CD8-positive, alpha-beta memory T cell (primary cell): ENCODE results near the gene CTIF. TPM values are rescaled to one million over a fixed set of nuclear protein-coding genes. Genes with fewer than 3 reads are reported as not detected.

Experiments
- CTCF ChIA-PET: fragments of 350-600 bp; sonication (Branson Sonifier 250); formaldehyde crosslinking; loops from one replicate; lab custom pipeline; 2021; ENCODE audit warnings: antibody characterized with exemption; lab: Charles Lee
- POLR2A ChIA-PET: fragments of 350-600 bp; sonication (Branson Sonifier 250); formaldehyde crosslinking; loops from one replicate; lab custom pipeline; 2021; ENCODE audit warnings: antibody characterized with exemption; lab: Charles Lee
- DNase-seq, 5 donors: peaks; one replicate each; pipeline versions ENCODE4 v3.0.0 to v3.0.0-alpha.2; 2020 to 2022; ENCODE audit warnings: mixed read lengths in 1 of 5
- H3K27ac ChIP-seq: one replicate; pipeline ENCODE4 v1.7.0; 2013; ENCODE audit warnings: low read depth, mild to moderate bottlenecking, low read length, moderate library complexity
- H3K27me3 ChIP-seq: 2 replicates; pipeline ENCODE4 v1.7.0; 2013; ENCODE audit warnings: low read length, mild to moderate bottlenecking; ENCODE audit not compliant: insufficient read depth, poor library complexity, severe bottlenecking
- H3K36me3 ChIP-seq: 2 replicates; pipeline ENCODE4 v1.7.0; 2013; ENCODE audit warnings: mild to moderate bottlenecking, low read length, moderate library complexity; ENCODE audit not compliant: insufficient read depth
- H3K4me1 ChIP-seq: 2 replicates; pipeline ENCODE4 v1.7.0; 2013; ENCODE audit warnings: mild to moderate bottlenecking, low read length, moderate library complexity; ENCODE audit not compliant: insufficient read depth
- H3K4me3 ChIP-seq: 2 replicates; pipeline ENCODE4 v1.7.0; 2013; ENCODE audit warnings: mild to moderate bottlenecking, low read length
- H3K9me3 ChIP-seq: 2 replicates; pipeline ENCODE4 v1.7.0; 2013; ENCODE audit warnings: mild to moderate bottlenecking, low read length
- H3K27ac Mint-ChIP-seq, 8 donors: one replicate each; pipeline ENCODE4 v1.8.0; 2020 to 2021; ENCODE audit warnings: mixed read lengths in 8 of 8, mild to moderate bottlenecking in 6 of 8, inconsistent platforms in 3 of 8, moderate library complexity in 3 of 8
- H3K27me3 Mint-ChIP-seq, 2 donors: one replicate each; pipeline ENCODE4 v1.8.0; 2020 to 2021; ENCODE audit warnings: mixed read lengths in 2 of 2, mild to moderate bottlenecking in 1 of 2, moderate library complexity in 1 of 2
- H3K36me3 Mint-ChIP-seq, 3 donors: one replicate each; pipeline ENCODE4 v1.8.0; 2020 to 2021; ENCODE audit warnings: mixed read lengths in 3 of 3, inconsistent platforms in 1 of 3, mild to moderate bottlenecking in 1 of 3
- H3K4me1 Mint-ChIP-seq, 3 donors: one replicate each; pipeline ENCODE4 v1.8.0; 2020 to 2021; ENCODE audit warnings: mixed read lengths in 3 of 3, inconsistent platforms in 1 of 3, mild to moderate bottlenecking in 1 of 3
- H3K4me3 Mint-ChIP-seq, 7 donors: one replicate each; pipeline ENCODE4 v1.8.0; 2020 to 2021; ENCODE audit warnings: mixed read lengths in 7 of 7, mild to moderate bottlenecking in 6 of 7, moderate library complexity in 4 of 7, inconsistent platforms in 2 of 7
- H3K9me3 Mint-ChIP-seq, 5 donors: one replicate each; pipeline ENCODE4 v1.8.0; 2020 to 2022; ENCODE audit warnings: mixed read lengths in 5 of 5, mild to moderate bottlenecking in 3 of 5, moderate library complexity in 2 of 5, inconsistent platforms in 1 of 5
- polyA plus RNA-seq: library from polyadenylated mRNA; unstranded; fragments of 300-500 nt; fragmentation: Illumina TruSeq; gene quantifications from one replicate; pipeline ENCODE4 v1.2.3, GENCODE V29; 2021
- total RNA-seq, 2 experiments: library from RNA; stranded (reverse); gene quantifications; one replicate each; pipeline ENCODE4 v1.2.3, GENCODE V29; 2021

The CTIF gene
- total and polyA plus RNA-seq, 3 experiments from 2014 or later, result 0.89 to 4.8 (median 4.2) TPM

DNA sequence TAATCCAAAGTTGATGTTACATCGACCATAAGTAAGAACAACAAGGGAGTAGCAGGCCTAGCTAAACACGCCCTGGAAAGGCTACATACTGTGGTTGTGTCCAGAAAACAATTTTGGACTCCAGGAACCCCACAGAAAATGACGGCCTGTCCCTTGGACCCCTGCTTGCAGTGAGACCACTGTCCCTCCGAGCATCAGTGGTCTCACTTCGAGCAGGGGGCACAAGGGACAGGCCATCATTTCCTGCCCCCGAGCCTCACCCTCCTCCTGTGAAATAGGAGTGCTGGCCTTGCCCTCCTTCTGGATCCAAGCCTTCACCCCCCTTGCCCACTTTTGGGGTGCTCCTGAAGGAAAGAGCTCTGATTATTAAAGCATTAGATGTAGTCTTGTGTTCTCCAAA, 144.4 kb downstream of the CTIF start:
- ChIA-PET CTCF (no interaction called here), POLR2A (no interaction called here)
- no peak overlapping the region for H3K27ac ChIP-seq
- H3K36me3 ChIP-seq, result no peaks in the 10 kb centered on the region
- H3K9me3 Mint-ChIP-seq, result no peaks in the 10 kb centered on the region
- H3K27me3 Mint-ChIP-seq, result no peaks in the 10 kb centered on the region
- no peak overlapping the region for H3K4me3 Mint-ChIP-seq
- H3K9me3 ChIP-seq, result no peaks in the 10 kb centered on the region
- no peaks in the 10 kb centered on the region for H3K27me3 ChIP-seq
- no peaks in the 10 kb centered on the region for H3K4me1 Mint-ChIP-seq
- DNase-seq, result no peak
- H3K27ac Mint-ChIP-seq, result no peak overlapping the region
- no peak overlapping the region for H3K4me3 ChIP-seq
- H3K4me1 ChIP-seq, result no peaks in the 10 kb centered on the region
- H3K36me3 Mint-ChIP-seq, result peaks cover 0 to 3% (median 0%) of the 10 kb centered on the region in 3 donors

DNA sequence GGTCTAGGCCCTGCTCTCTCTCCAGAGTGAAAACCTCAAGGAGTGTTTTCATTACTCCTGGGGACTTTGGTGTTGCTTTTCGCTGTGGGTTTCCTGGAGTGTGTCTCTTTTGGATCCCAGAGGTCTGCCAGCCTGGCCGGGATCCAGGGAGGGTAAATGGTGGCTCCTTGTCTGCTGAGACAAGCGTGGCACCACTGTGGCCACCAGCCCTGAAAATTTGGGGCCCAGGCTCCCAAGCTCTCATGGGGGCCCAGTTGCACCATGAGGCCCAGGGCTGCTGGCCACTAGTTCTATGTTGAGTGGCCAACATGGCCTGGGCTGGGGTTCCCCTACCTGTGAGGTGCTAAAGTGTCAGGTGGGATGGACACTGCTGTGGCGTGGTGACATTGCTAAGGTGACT, 144.8 kb downstream of the CTIF start:
- ChIA-PET POLR2A (no interaction called here), CTCF (no interaction called here)
- Mint-ChIP-seq H3K36me3 (peaks cover 0 to 3% (median 0%) of the 10 kb centered on the region in 3 donors), H3K9me3 (no peaks in the 10 kb centered on the region), H3K4me3 (no peak overlapping the region), H3K4me1 (no peaks in the 10 kb centered on the region), H3K27ac (no peak overlapping the region), H3K27me3 (no peaks in the 10 kb centered on the region)
- DNase-seq, result no peak
- H3K9me3 ChIP-seq, result no peaks in the 10 kb centered on the region
- H3K4me1 ChIP-seq, result no peaks in the 10 kb centered on the region
- no peaks in the 10 kb centered on the region for H3K36me3 ChIP-seq
- H3K4me3 ChIP-seq, result no peak overlapping the region
- H3K27ac ChIP-seq, result no peak overlapping the region
- H3K27me3 ChIP-seq, result no peaks in the 10 kb centered on the region

DNA sequence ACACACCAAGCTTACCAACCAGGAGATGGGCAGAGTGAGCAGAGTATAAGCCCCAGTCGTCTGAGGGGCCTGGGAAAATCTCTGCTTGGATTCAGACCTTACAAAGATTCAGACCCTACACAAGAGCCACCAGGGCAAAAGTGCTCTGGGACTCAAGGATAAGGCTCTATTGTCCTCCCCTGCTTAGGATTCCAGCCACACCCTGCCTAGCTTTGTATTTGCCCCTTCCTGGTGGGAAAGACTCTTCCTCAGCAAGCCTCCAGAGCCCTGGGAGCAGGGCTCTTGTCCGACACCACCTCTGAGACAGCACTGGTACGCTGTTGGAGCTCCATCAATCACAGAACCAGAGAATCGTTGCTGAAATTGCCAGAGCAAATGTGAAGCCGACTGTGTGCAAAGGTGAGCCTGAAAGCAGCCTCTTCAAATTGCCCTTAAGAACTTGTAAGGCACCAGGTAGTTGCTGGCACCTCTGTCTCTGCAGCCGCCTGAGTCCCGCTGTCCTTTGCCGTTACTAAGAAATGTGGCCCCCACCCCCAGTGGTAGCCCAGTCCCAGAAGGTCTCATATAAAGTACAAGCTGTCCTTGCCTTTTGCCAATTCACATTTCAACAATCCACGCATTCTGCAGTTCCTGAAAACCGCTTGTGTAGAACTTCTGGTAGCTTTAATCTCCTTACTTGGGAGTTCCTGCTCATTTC, 148.7 kb downstream of the CTIF start:
- Mint-ChIP-seq H3K36me3 (peaks cover 0 to 2% (median 0%) of the 10 kb centered on the region in 3 donors), H3K9me3 (no peaks in the 10 kb centered on the region), H3K4me3 (no peak overlapping the region), H3K27ac (no peak overlapping the region), H3K27me3 (no peaks in the 10 kb centered on the region), H3K4me1 (no peaks in the 10 kb centered on the region)
- no peak overlapping the region for H3K27ac ChIP-seq
- H3K27me3 ChIP-seq, result no peaks in the 10 kb centered on the region
- ChIA-PET POLR2A (no interaction called here), CTCF (no interaction called here)
- H3K4me1 ChIP-seq, result no peaks in the 10 kb centered on the region
- no peak overlapping the region for H3K4me3 ChIP-seq
- no peaks in the 10 kb centered on the region for H3K9me3 ChIP-seq
- no peak for DNase-seq
- H3K36me3 ChIP-seq, result no peaks in the 10 kb centered on the region

DNA sequence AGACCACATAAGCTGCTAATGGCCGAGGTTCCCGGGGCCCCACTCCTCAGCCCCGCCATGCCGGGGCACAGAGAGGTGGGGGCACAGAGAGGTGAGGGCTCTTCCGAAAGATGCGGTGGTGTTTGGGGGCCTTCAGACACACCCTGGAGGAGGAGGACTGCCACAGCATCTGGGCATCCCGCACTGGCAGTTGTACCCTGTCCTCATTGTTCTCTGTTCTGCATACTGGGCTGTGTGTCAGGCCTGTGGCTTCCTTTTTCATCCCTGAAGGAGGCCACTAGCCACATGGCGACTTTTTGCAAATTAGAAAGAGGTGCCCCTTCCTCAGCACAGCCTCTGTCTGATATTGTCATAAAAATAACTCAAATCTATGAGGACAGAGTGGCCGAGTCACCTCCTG, 150.1 kb downstream of the CTIF start:
- no peaks in the 10 kb centered on the region for H3K9me3 Mint-ChIP-seq

DNA sequence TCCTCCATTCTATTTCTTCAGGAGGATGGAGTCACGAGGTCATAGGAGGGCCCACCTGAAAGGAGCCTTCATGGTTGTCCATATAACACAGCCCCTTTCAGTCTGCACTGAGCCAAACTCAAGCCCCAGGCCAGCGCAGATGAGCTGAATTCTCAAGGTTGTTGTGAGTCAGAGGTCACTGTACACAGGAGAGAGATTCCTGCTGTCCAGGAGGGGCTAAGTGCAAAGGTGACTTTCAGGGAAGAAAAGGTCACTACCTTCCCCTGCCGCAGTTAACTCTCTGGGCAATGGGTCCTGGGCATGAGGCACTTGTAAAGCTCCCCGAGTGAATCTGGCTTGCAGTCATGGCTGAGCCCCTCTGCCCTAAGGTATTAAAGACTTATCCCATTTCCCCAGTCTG, 150.7 kb downstream of the CTIF start:
- H3K27me3 Mint-ChIP-seq, result no peaks in the 10 kb centered on the region
- H3K4me3 ChIP-seq, result no peak overlapping the region
- H3K4me3 Mint-ChIP-seq, result no peak overlapping the region
- H3K4me1 ChIP-seq, result no peaks in the 10 kb centered on the region
- CTCF ChIA-PET, result interaction anchor here (1.2 kb wide), 1 partner anchor 12 kb away, joined by 3 read pairs; no protein-coding TSS in a partner anchor
- H3K9me3 ChIP-seq, result no peaks in the 10 kb centered on the region
- POLR2A ChIA-PET, result no interaction called here
- H3K36me3 ChIP-seq, result no peaks in the 10 kb centered on the region
- no peaks in the 10 kb centered on the region for H3K36me3 Mint-ChIP-seq
- no peak overlapping the region for H3K27ac Mint-ChIP-seq
- H3K27ac ChIP-seq, result no peak overlapping the region
- DNase-seq, result no peak
- no peaks in the 10 kb centered on the region for H3K4me1 Mint-ChIP-seq
- no peaks in the 10 kb centered on the region for H3K27me3 ChIP-seq
- no peaks in the 10 kb centered on the region for H3K9me3 Mint-ChIP-seq

More for the DNA sequence above, 150.1 kb downstream of the CTIF start:
- no peaks in the 10 kb centered on the region for H3K36me3 Mint-ChIP-seq
- ChIA-PET CTCF (interaction anchor here (1.2 kb wide), 1 partner anchor 11 kb away, joined by 3 read pairs; no protein-coding TSS in a partner anchor), POLR2A (no interaction called here)
- no peak overlapping the region for H3K4me3 ChIP-seq
- no peaks in the 10 kb centered on the region for H3K27me3 ChIP-seq
- H3K27me3 Mint-ChIP-seq, result no peaks in the 10 kb centered on the region
- H3K4me1 ChIP-seq, result no peaks in the 10 kb centered on the region
- no peaks in the 10 kb centered on the region for H3K9me3 ChIP-seq
- DNase-seq, result no peak
- no peaks in the 10 kb centered on the region for H3K36me3 ChIP-seq
- H3K4me1 Mint-ChIP-seq, result no peaks in the 10 kb centered on the region
- H3K27ac ChIP-seq, result no peak overlapping the region
- no peak overlapping the region for H3K27ac Mint-ChIP-seq
- H3K4me3 Mint-ChIP-seq, result no peak overlapping the region

DNA sequence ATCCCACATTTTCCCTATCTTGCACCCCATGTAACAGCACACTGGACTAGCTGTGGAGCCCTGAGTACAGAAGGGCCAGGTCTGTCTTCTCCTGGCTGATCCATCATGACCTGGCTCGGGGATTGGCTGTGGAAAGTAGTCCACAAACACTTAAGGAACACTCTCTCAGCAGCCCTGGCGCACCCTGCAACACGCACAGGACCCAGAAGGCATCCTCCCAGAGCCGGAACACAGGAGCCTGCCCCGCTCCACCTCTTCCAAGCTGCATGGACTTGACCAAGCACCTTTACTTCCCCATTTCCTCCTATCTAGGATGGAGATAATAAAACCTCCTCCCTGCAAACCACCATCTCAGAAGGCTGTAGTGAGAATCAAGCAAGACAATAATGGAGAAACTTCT, 151.7 kb downstream of the CTIF start:
- Histone ChIP-seq H3K9me3 (no peaks in the 10 kb centered on the region), H3K36me3 (no peaks in the 10 kb centered on the region), H3K27me3 (no peaks in the 10 kb centered on the region), H3K27ac (no peak overlapping the region), H3K4me3 (no peak overlapping the region), H3K4me1 (no peaks in the 10 kb centered on the region)
- no peaks in the 10 kb centered on the region for H3K9me3 Mint-ChIP-seq
- H3K36me3 Mint-ChIP-seq, result no peaks in the 10 kb centered on the region
- H3K4me1 Mint-ChIP-seq, result no peaks in the 10 kb centered on the region
- H3K4me3 Mint-ChIP-seq, result no peak overlapping the region
- POLR2A ChIA-PET, result no interaction called here
- DNase-seq, result no peak
- no peak overlapping the region for H3K27ac Mint-ChIP-seq
- no peaks in the 10 kb centered on the region for H3K27me3 Mint-ChIP-seq
- CTCF ChIA-PET, result no interaction called here

DNA sequence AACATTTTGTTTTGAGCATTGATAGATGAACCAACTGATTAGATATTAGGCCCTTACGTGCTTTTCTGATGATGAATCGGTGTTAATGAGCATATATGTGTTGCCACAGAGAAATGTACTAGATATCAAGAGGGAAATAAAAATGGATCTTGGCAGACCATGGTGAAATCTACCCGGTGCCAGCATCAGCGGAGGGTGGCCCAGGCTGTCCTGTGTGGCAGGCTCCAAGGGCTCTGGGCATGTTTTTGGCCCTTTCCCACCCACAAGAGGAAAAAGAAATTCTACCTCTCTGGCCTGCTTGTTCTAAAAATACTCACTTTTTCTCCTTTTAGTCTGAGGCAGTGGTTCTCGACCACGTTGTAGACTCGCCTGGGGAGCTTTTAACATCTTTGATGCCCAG, 154.2 kb downstream of the CTIF start:
- H3K4me3 Mint-ChIP-seq, result no peak overlapping the region
- no peaks in the 10 kb centered on the region for H3K36me3 Mint-ChIP-seq
- no peaks in the 10 kb centered on the region for H3K4me1 Mint-ChIP-seq
- Histone ChIP-seq H3K4me3 (no peak overlapping the region), H3K27me3 (no peaks in the 10 kb centered on the region), H3K27ac (no peak overlapping the region), H3K4me1 (no peaks in the 10 kb centered on the region), H3K36me3 (no peaks in the 10 kb centered on the region), H3K9me3 (no peaks in the 10 kb centered on the region)
- CTCF ChIA-PET, result no interaction called here
- H3K27me3 Mint-ChIP-seq, result no peaks in the 10 kb centered on the region
- no peaks in the 10 kb centered on the region for H3K9me3 Mint-ChIP-seq
- no peak for DNase-seq
- POLR2A ChIA-PET, result no interaction called here
- H3K27ac Mint-ChIP-seq, result peak overlapping the region in 1 of 8 donors; percentile 49

DNA sequence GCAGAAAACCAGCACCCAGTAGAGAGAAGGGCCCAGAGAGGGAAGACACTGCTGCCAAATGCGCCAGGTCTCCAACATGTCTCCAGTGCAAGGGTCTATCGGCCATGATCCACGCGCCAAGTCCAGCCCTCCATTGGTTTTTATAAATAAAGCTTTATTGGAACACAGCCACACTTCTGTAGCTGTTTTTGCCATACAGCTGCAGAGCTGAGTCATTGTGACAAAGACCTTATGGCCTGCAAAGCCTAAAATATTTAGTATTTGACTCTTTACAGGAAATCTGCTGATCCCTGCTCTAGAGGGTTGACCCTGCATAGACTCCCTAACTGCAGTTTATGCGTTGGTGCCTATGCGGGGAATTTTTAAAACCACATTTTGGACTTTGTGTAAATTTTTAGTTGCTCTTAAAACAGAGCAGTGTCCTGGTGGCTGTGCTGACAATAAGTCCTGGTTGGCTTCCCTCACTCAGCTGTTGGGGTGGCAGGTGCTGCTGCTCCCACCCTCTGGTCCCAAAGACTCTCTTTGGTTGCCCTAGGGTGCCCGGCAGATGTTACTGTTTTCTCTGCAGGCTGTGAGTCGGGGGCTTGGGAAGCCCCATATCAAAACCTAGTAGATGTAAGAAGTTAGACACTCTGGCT, 154.9 kb downstream of the CTIF start:
- H3K4me3 ChIP-seq, result no peak overlapping the region
- ChIA-PET POLR2A (no interaction called here), CTCF (no interaction called here)
- Mint-ChIP-seq H3K27ac (peak overlapping the region in 1 of 8 donors; percentile 49), H3K36me3 (no peaks in the 10 kb centered on the region), H3K4me3 (no peak overlapping the region), H3K4me1 (no peaks in the 10 kb centered on the region), H3K27me3 (no peaks in the 10 kb centered on the region), H3K9me3 (no peaks in the 10 kb centered on the region)
- no peak overlapping the region for H3K27ac ChIP-seq
- H3K9me3 ChIP-seq, result no peaks in the 10 kb centered on the region
- H3K27me3 ChIP-seq, result no peaks in the 10 kb centered on the region
- no peaks in the 10 kb centered on the region for H3K4me1 ChIP-seq
- DNase-seq, result no peak
- no peaks in the 10 kb centered on the region for H3K36me3 ChIP-seq
